Neuron (in vitro differentiated cells): ENCODE results near the gene MARCHF3.
"Not testable (repeated sequence)": the region's sequence is repeated elsewhere in the genome, so short reads cannot be mapped to it uniquely, and the experiment has no call there.

Source experiments
- H2AFZ ChIP-seq: one replicate; pipeline ENCODE4 v1.6.1; 2013; ENCODE audit warnings: low read depth, mild to moderate bottlenecking, inconsistent platforms, low read length, moderate library complexity
- H3K27me3 ChIP-seq: one replicate; pipeline ENCODE4 v1.6.1; 2013; ENCODE audit warnings: low read length; ENCODE audit not compliant: insufficient read depth
- H3K36me3 ChIP-seq: one replicate; pipeline ENCODE4 v1.6.1; 2013; ENCODE audit warnings: low read length; ENCODE audit not compliant: insufficient read depth
- H3K4me1 ChIP-seq: one replicate; pipeline ENCODE4 v1.6.1; 2013; ENCODE audit warnings: low read length; ENCODE audit not compliant: insufficient read depth
- H3K4me3 ChIP-seq: 2 replicates; pipeline ENCODE4 v1.5.1; 2013; ENCODE audit warnings: mild to moderate bottlenecking, low read length, moderate library complexity
- H3K9me3 ChIP-seq: one replicate; pipeline ENCODE4 v1.6.1; 2013; ENCODE audit warnings: low read length

The MARCHF3 gene

DNA sequence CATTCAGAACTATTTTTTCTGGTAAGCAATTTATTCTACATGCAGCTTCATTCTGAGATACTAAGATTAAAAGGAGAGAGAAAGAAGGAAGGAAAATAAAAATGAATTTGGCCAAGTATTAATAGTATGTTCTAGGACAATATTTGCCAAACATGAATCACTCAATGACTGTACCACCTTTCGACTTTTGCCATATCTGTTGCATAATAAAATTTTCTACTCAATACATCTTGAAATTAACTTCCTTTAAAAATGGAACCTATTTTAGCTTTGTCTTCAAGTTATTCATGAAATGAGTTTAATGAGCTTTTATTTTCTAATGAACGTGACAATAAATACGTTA, 111.8 kb downstream of the MARCHF3 start:
- no peak overlapping the region for H3K4me3 ChIP-seq
- no peaks in the 10 kb centered on the region for H3K36me3 ChIP-seq
- no peaks in the 10 kb centered on the region for H3K27me3 ChIP-seq
- H3K4me1 ChIP-seq: peaks cover 31% of the 10 kb centered on the region
- no peak overlapping the region for H2AFZ ChIP-seq
- H3K9me3 ChIP-seq: peaks cover 2% of the 10 kb centered on the region

DNA sequence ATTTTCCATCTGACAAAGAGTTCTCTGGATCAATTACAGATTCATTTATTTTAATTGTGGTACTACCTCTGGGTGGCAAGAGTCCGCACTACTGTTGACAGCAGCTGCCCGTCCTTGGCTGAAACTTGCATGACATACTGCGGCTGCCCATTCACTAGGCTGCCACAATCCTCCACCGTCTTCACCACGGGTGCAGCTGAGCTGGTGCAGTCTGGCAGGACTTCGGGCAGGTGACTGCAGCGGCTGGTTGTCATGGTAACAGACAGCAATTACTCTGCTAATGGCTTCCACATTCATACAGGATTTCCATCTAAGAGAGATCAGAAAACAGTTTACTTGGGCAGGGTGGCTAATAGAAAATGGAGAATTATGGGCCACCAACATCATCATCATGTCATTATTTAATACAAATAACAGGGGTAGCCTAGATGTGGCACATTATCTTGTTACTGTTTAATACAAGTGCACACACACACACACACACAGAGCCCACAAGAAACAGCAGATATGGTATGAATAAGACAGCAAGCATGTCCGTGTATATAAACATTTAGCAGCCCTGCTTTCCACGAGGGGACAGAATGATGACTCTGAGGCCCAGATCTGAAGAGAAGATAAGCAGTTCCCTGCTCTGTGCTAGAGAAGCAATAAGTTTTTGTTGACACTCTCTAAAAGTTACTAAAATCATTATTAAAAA, 112.3 kb downstream of the MARCHF3 start:
- Histone ChIP-seq H3K27me3 (no peaks in the 10 kb centered on the region), H3K9me3 (peaks cover 2% of the 10 kb centered on the region), H3K4me1 (peaks cover 31% of the 10 kb centered on the region), H3K36me3 (no peaks in the 10 kb centered on the region), H3K4me3 (no peak overlapping the region), H2AFZ (no peak overlapping the region)

DNA sequence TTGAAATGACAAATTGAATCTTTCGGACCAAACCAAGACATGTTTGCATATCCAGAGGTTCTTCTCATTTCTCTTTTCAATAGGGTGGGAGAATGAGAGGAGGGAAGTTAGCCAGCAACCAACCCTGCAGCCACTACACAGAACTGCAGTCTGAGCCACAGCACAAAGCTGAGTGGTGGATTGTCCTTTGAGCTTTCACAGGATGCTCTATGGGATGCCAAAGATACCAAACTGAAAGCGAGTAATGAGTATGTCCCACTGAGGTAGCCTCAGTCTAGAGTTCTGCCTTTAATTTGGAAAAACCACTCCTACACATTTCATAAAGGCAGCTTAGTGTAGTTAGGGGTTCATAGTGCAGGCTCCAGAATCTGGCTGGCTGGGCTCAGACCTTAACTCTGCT, 114.9 kb downstream of the MARCHF3 start:
- Histone ChIP-seq H3K4me3 (no peak overlapping the region), H3K4me1 (peaks cover 21% of the 10 kb centered on the region), H3K27me3 (no peaks in the 10 kb centered on the region), H3K36me3 (no peaks in the 10 kb centered on the region), H2AFZ (no peak overlapping the region), H3K9me3 (peaks cover 2% of the 10 kb centered on the region)

DNA sequence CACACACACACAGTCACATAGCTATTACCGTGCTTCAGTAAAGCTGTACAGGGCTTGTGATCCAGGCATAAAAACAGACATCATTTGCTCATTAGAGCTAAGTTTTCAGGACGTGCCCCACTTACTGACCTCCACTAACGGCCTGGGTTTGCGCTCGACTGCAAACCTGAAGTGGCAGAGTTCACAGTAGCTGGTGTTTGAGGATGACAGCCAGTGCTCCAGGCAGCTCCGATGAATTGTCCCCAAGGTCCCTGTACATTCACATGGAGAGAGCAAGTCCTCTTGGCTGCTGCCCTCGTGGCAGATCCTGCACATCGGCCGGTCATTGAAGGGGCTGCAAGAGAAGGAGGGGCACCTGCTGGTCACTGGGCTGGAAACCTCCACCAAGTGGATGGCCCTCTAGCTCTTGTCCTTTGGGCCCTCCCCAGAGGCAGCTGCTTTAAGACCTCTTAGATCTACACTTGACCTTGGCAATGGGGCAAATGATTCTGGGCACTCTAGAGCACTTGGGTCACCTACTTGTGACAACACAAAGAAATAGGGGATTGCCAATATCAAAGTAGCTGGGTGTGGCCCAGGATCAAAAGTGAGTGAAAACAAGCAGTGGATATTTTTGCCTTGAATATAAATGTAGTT, 115.4 kb downstream of the MARCHF3 start:
- H2AFZ ChIP-seq: no peak overlapping the region
- H3K4me3 ChIP-seq: no peak overlapping the region
- H3K9me3 ChIP-seq: peaks cover 2% of the 10 kb centered on the region
- no peaks in the 10 kb centered on the region for H3K36me3 ChIP-seq
- peaks cover 21% of the 10 kb centered on the region for H3K4me1 ChIP-seq
- no peaks in the 10 kb centered on the region for H3K27me3 ChIP-seq

DNA sequence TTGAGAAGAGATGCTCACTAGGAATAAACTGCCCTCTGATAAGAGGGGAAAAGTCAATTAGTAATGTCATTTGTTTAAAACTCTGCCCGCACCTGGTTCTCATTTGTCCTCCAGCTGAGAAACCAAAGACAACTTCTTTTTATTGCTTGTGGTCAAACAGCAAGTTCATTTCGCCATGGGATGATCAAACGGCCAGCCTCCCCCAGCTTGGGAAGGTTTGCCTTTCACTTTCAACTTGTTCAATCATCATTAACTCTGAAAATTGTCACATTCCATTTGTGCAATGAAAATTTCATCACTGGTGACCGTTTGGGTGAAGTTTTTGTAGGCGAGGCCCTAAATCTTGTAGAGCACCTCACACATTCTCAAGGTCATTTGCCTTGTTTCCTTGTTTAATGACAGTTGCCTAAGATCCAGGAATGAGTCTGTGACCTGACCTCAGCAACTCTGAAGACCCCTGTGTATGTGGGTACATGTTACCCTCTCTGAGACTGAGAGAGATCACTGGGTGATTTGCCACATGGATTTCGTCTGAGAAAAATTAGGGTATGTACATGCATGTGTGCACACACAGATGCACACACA, 117.7 kb downstream of the MARCHF3 start:
- Histone ChIP-seq H3K36me3 (no peaks in the 10 kb centered on the region), H3K27me3 (no peaks in the 10 kb centered on the region), H3K9me3 (no peaks in the 10 kb centered on the region), H2AFZ (no peak overlapping the region), H3K4me1 (peaks cover under 1% of the 10 kb centered on the region), H3K4me3 (no peak overlapping the region)

DNA sequence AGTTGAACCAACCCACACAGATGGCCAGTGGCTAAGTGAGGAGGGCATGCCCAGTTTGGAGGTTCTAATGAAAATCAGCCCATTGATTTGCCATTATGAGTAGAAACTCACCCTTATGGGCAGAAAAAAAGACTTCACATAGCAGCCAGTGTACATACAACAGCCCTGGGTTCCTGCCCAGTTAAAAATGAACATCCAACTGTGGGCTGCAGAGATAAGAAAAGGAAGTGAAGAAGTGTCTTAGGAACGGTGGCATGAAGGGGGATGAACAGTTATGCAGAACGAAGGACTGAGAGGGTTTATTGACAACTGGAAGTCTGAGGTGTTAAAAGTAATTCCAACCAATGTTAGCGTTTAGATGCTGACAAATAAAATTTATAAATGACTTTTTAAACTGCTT, 118.4 kb downstream of the MARCHF3 start:
- Histone ChIP-seq H3K4me3 (no peak overlapping the region), H2AFZ (no peak overlapping the region)

DNA sequence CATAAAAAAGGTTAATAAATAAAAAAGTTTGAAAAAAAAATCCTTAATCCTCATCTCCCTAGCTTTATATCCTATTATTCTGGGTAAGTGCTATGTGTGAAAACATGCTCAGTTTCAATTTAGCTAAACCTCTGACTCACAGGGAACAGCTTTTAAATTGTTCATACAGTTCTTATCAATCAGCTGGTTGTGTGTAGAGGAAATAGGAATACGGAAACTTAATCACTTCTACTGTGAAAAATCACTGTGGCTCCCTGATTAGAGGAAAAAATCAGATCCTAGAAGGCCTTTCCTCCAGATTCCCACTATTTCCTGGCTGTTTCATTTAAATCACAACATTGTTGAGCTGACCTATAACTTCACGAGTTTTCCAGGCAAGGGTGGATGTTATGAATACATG, 120.5 kb downstream of the MARCHF3 start:
- Histone ChIP-seq H3K36me3 (no peaks in the 10 kb centered on the region), H3K4me1 (no peaks in the 10 kb centered on the region), H2AFZ (no peak overlapping the region), H3K9me3 (no peaks in the 10 kb centered on the region), H3K4me3 (no peak overlapping the region), H3K27me3 (no peaks in the 10 kb centered on the region)

More for the DNA sequence above, 118.4 kb downstream of the MARCHF3 start:
- H3K27me3 ChIP-seq: no peaks in the 10 kb centered on the region
- H3K9me3 ChIP-seq: no peaks in the 10 kb centered on the region
- H3K4me1 ChIP-seq: no peaks in the 10 kb centered on the region
- no peaks in the 10 kb centered on the region for H3K36me3 ChIP-seq

DNA sequence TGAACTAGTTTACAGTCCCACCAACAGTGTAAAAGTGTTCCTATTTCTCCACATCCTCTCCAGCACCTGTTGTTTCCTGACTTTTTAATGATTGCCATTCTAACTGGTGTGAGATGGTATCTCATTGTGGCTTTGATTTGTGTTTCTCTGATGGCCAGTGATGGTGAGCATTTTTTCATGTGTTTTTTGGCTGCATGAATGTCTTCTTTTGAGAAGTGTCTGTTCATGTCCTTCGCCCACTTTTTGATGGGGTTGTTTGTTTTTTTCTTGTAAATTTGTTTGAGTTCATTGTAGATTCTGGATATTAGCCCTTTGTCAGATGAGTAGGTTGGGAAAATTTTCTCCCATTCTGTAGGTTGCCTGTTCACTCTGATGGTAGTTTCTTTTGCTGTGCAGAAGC, 126.0 kb downstream of the MARCHF3 start:
- not testable (repeated sequence) for H3K4me3 ChIP-seq, H3K36me3 ChIP-seq, H3K4me1 ChIP-seq, H3K9me3 ChIP-seq, H3K27me3 ChIP-seq, H2AFZ ChIP-seq

DNA sequence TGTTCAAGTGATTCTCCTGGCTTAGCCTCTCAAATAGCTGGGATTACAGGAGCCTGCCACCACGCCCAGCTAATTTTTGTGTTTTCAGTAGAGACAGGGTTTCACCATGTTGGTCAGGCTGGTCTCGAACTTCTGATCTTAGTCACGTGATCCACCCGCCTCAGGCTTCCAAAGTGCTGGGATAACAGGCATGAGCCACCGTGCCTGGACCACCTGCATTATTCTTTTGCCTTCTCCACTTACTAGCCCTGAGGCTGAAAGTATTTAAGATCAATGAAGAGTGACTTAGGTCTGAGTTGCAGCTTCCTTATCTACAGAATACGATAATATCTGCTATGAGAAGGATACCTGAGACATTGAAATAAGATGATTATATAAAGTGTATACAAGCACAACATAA, 129.6 kb downstream of the MARCHF3 start:
- Histone ChIP-seq H3K4me3 (no peak overlapping the region), H3K9me3 (peaks cover 2% of the 10 kb centered on the region), H2AFZ (no peak overlapping the region), H3K4me1 (no peaks in the 10 kb centered on the region), H3K27me3 (no peaks in the 10 kb centered on the region), H3K36me3 (no peaks in the 10 kb centered on the region)

DNA sequence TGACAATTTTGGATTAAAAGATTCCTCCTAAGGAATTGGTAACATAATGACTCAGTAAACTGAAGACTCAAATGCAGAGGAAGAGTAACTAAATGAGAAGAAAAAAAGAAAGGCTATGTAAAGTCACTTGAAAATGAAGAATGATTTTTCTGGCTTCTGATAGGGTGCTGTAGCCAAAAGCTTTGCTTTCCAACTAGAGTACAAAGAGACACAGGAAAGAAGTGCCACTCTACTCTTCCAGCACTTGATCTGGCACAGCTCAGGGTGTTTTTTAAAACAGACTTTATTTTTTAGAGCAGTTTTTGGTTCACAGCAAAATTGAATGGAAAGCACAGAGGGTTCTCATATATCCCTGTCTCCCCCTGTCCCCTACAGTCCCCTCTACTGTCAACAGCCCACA, 130.9 kb downstream of the MARCHF3 start:
- Histone ChIP-seq H3K4me3 (no peak overlapping the region), H3K4me1 (no peaks in the 10 kb centered on the region), H3K27me3 (no peaks in the 10 kb centered on the region), H3K9me3 (peaks cover 2% of the 10 kb centered on the region), H3K36me3 (no peaks in the 10 kb centered on the region), H2AFZ (no peak overlapping the region)

DNA sequence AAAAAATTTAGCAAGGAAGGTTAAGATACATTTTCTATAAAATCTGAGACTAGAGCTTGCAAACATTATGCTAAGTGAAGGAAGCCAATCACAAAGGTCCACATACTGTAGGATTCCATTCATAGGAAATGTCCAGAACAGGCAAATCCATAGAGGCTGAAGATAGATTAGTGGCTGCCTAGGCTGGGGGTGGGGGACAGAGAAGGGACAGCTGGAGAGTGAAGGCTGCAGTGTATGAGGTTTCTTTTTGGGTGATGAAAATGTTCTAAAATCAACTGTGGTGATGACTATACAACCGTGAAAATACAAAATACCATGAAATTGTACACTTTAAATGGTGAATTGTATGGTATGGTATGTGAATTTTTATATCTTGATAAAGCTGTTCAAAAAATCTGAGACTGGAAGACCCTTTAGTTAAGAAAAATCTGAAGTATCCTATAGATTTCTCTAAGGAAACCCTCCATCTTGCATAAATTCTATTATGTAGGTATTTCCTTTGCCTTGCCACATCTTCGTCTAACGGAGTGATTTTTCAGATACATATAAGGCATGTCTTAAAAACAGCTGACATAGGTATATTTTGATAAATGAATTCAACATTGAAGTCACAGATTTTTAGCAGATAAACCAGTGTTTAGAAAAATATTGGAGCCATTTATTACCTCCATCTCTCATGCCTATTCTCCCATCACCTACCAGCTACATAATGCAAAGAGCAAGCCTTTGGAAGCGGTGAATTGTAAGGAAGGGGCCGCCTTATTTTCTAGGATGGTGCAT, 132.3 kb downstream of the MARCHF3 start:
- H3K27me3 ChIP-seq: no peaks in the 10 kb centered on the region
- H3K4me3 ChIP-seq: no peak overlapping the region
- H3K36me3 ChIP-seq: no peaks in the 10 kb centered on the region
- peaks cover 2% of the 10 kb centered on the region for H3K9me3 ChIP-seq
- no peak overlapping the region for H2AFZ ChIP-seq
- H3K4me1 ChIP-seq: no peaks in the 10 kb centered on the region

DNA sequence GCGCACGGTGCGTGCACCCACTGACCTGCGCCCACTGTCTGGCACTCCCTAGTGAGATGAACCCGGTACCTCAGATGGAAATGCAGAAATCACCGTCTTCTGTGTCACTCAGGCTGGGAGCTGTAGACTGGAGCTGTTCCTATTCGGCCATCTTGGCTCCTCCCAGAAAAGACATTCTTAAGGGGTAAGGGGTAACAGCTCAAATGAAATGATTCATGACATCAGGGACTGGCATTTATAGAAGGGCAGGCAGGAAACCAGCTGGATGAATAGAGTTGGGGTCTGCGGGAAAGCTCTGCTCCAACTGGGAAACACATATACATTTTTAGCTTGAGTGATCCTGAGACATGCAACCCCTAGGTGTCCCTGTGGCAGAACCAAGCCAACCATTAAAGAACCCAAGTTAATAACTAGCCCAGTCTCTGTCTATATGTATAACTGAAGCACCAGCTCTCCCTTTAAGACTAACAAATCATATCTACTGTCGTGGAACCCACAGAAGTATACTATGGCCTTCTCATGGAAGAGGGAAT, 134.1 kb downstream of the MARCHF3 start:
- Histone ChIP-seq H3K4me1 (no peaks in the 10 kb centered on the region), H3K9me3 (no peaks in the 10 kb centered on the region), H3K27me3 (no peaks in the 10 kb centered on the region), H3K36me3 (no peaks in the 10 kb centered on the region), H2AFZ (no peak overlapping the region), H3K4me3 (no peak overlapping the region)

DNA sequence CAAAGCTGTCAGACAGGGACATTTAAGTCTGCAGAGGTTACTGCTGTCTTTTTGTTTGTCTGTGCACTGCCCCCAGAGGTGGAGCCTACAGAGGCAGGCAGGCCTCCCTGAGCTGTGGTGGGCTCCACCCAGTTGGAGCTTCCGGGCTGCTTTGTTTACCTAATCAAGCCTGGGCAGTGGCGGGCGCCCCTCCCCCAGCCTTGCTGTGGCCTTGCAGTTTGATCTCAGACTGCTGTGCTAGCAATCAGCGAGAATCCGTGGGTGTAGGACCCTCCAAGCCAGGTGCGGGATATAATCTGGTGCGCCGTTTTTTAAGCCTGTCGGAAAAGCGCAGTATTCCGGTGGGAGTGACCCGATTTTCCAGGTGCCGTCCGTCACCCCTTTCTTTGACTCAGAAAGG, 134.6 kb downstream of the MARCHF3 start:
- H3K36me3 ChIP-seq, H3K4me1 ChIP-seq, H2AFZ ChIP-seq, H3K9me3 ChIP-seq, H3K27me3 ChIP-seq, H3K4me3 ChIP-seq: not testable (repeated sequence)
